GM04503 (cell line): ENCODE measurements around the gene BRD1.

Source experiments
- DNase-seq: peaks from one replicate; pipeline ENCODE4 v3.0.0-alpha.2; 2012; ENCODE audit warnings: low read depth

BRD1 gene

GRCh38 chr22:49751966-49752597 is 75.6 kb downstream of the BRD1 start:
- DNase-seq: no peak

- no peak for DNase-seq
These were observed 76.2 kb downstream of the BRD1 start for GRCh38 chr22:49751318-49751965.

DNA sequence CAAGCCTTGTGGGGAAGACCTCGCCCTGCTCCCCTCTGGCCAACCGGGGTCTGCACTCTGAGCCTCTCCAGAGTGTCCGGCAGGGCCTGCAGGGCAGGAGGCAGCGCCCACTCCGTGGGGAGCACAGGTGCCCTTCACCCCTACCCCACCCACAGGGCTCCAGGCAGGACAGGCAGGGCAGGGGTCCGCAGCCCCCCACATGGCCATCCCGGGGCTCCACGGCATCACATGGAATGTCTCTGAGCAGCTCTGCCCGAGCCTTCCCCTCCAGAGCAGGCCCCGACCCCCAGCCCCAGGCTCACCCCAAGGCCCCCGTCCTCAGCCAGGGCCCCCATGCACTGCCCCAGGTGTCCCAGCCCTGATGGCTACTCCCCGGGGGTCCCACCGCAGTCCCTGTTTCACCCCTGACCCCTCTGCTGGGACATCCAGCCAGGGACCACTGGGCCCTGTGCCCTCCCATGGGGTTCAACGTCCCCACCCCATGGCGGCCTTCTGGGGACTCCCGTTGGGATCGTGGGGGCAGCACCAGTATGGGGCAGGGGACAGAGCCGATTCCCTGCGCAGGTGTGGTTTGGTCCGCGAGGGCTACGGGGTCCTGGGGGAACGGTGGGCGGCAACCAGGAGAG is 77.7 kb downstream of the BRD1 start:
- DNase-seq: no peak

GRCh38 chr22:49749227-49749626 is 78.4 kb downstream of the BRD1 start:
- DNase-seq: no peak

- DNase-seq: no peak
These were observed 79.2 kb downstream of the BRD1 start for GRCh38 chr22:49748514-49748913.

- DNase-seq: no peak
These were observed 80.0 kb downstream of the BRD1 start for GRCh38 chr22:49747716-49748115.

- no peak for DNase-seq
These were observed 80.5 kb downstream of the BRD1 start for GRCh38 chr22:49747130-49747529.

DNA sequence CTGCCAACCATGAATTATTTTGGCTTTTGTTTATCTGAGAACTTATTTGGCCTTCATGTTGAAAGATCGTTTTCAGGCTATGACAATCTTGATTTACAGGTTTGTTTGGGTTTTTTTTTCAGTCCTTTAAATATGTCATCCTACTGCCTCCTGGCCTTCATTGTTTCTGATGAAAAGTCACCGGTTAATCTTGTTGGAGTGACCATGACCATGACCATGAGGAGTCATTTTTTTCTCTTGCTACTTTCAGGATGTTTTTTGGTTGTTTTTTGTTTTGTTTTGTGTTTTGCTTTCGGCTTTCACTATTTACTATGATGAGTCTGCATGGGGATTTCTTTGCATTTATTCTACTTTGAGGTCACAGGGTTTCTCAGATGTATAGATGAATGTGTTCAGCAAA is 81.6 kb downstream of the BRD1 start:
- DNase-seq: no peak

GRCh38 chr22:49740242-49740641 is 87.4 kb downstream of the BRD1 start:
- no peak for DNase-seq

GRCh38 chr22:49739138-49739537 is 88.5 kb downstream of the BRD1 start:
- DNase-seq: no peak

GRCh38 chr22:49738566-49738965 is 89.1 kb downstream of the BRD1 start:
- no peak for DNase-seq

DNA sequence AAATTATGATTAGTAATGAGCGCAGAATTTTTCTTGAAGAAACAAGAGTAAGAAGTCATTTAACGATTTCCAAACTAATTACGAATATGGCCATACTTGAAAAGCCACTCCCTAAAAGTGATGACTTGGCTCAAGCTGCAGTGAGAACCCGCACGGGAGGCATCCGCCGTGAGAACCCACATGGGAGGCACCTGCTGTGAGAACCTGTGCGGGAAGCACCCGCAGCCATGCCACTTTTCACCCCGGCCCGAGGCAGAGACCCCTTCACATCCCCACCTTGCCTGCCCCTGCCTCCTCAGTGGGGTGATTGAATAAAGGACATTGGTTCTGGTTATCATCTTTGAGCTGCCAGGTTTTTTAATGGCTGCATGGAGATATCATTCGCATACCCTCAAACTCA is 89.7 kb downstream of the BRD1 start:
- DNase-seq: no peak

GRCh38 chr22:49737101-49737551 is 90.5 kb downstream of the BRD1 start:
- DNase-seq: no peak

DNA sequence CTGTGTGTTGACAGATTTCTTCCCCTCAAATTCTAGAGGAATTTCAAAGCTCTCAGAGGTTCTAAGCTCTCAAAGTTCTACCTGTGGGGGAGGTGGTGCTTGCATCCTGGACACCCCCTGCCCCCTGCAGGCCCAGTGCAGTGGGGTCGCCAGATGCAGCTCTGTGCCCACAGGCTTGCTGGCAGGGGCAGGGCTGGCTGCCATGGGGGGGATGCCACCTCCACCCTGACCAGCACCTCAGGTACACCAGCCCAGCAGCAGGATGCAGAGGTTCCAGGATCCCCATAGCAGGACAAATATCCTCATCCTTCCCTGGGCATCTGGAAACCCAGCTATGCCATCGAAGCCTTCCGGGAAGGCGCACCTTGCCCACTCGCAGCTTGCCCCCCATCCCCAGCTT is 91.1 kb downstream of the BRD1 start:
- no peak for DNase-seq

DNA sequence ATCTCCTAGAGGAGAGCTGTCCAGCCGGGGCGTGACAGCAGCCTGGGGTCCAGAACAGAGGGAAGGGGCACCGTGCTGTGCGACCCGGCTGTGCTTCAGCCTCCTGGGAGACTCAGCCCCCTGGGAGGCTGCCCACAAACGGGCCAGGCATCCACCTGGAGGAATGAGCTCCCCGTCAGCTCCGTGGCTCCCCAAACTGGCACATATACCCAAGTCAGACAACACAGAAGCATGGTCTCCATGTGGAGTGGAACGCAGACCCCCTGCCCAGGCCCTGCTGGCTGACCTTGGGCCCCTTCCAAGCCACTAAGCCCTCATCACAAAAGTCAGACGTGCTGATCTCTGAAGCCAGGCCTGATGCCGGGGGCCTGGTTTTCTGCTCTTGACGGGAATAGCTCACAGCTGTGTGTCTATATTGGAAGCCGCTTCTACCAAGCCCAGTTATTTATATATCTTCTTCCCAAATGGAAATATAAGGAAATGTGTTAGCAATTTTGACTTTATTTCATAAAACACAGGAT is 91.7 kb downstream of the BRD1 start:
- no peak for DNase-seq

GRCh38 chr22:49735411-49735900 is 92.2 kb downstream of the BRD1 start:
- DNase-seq: no peak

GRCh38 chr22:49734882-49735281 is 92.8 kb downstream of the BRD1 start:
- DNase-seq: no peak

DNA sequence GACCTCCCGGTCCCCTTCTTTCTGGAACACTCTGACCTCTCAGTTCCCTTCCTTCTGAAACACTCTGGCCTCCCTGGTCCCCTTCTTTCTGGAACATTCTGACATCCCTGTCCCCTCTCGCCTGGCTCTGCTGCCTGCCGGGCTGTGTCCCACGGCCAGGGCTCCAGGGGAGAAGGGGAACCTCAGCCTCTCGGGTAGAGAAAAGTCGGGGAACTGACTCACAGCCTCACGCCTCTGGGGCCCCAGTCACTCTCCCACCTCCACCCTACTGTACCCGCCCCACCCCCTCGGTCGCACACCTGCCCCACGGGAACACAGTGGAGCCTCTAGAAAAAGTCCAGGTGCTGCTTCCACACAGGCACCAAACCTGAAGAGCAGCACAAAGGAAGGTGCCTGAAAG is 93.3 kb downstream of the BRD1 start:
- DNase-seq: no peak

DNA sequence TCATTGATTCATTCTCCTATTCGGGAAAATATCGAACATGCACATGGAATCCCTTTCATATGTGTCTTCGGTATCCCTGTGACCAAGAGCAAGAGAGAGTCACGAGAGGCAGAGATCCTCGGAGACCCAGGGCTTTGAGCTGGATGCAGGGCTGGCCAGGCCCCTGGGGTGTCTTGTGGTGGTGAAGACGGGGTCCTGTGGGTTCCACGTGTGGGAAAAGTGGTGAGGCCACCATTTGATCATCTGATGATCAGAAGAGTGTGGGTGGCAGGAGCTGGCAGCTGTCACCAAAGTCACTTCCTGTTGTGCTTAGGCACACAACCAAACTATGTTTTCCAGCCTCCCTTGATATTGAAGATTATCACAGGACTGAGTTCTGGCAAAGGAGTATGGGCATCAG is 94.0 kb downstream of the BRD1 start:
- DNase-seq: no peak

- no peak for DNase-seq
These were observed 97.0 kb downstream of the BRD1 start for GRCh38 chr22:49730656-49731055.

GRCh38 chr22:49728570-49729271 is 99.0 kb downstream of the BRD1 start:
- DNase-seq: no peak

DNA sequence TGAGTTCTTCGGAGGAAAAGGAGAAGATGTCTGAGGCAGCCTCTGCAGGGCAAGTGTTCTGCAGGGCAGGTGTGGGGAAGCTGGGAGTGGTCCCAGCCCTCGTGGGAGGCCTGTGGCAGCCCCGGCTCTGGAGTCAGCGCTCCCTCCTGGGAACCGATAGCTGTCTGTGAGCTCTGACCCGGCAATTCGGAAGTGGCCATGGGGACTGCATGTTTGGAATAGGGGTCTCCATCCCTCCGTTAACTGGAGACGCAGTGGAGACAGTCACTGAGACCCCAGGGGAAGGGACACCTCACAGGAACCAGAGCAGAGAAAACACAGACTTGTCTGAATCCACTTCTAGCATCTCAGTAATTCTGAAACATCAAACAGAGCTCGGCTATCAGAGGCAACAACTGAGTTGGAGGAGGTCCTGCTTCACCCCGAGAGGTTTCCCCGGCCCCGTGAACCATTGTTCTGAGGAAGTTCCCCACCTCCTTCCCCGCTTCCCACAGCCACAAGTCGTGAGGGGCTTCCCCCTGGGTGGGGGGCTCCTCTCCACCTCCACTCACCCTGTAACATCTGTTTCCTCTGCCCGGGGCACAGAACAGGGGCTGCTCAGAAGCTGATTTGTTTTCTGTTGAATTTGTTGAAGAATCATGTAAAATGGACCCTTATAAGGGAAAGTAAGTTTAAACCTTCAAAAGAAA is 99.6 kb downstream of the BRD1 start:
- no peak for DNase-seq
